HEK293T (cell line): ENCODE measurements around the gene SPEG.

Experiments used
- CTCF ChIA-PET: fragments of 350-600 bp; formaldehyde crosslinking; extraction: SDS; loops from one replicate; lab custom pipeline; 2021; ENCODE audit warnings: antibody characterized with exemption, inconsistent platforms; lab: Yijun Ruan, JAX
- POLR2A ChIA-PET: fragments of 350-600 bp; formaldehyde crosslinking; extraction: SDS; loops from one replicate; lab custom pipeline; 2020; ENCODE audit warnings: antibody characterized with exemption, inconsistent platforms; lab: Yijun Ruan, JAX
- DNase-seq: peaks from one replicate; pipeline ENCODE4 v3.0.0; 2012; ENCODE audit warnings: mixed read lengths; ENCODE audit errors: extremely low spot score
- ARNT ChIP-seq: fragments of 450-650 bp; IDR thresholded peaks from 2 replicates; pipeline ENCODE4 v1.6.1; 2017; ENCODE audit warnings: mild to moderate bottlenecking
- BHLHE40 ChIP-seq: fragments of 450-650 bp; IDR thresholded peaks from 2 replicates; pipeline ENCODE4 v1.6.1; 2016; ENCODE audit warnings: mild to moderate bottlenecking, moderate library complexity, borderline replicate concordance
- CTBP1 ChIP-seq: fragments of 450-650 bp; IDR thresholded peaks from 2 replicates; pipeline ENCODE4 v1.6.1; 2016; ENCODE audit warnings: borderline replicate concordance
- ELF4 ChIP-seq: fragments of 450-650 bp; IDR thresholded peaks from 2 replicates; pipeline ENCODE4 v1.6.1; 2017; ENCODE audit warnings: antibody characterized with exemption
- FOXA1 ChIP-seq: fragments of 450-650 bp; IDR thresholded peaks from 2 replicates; pipeline ENCODE4 v1.6.1; 2016; ENCODE audit warnings: mild to moderate bottlenecking
- FOXK2 ChIP-seq: fragments of 450-650 bp; IDR thresholded peaks from 2 replicates; pipeline ENCODE4 v1.6.1; 2016; ENCODE audit warnings: mild to moderate bottlenecking
- FOXM1 ChIP-seq: fragments of 450-650 bp; IDR thresholded peaks from 2 replicates; pipeline ENCODE4 v1.6.1; 2017; ENCODE audit warnings: mild to moderate bottlenecking, borderline replicate concordance
- HDGF ChIP-seq: fragments of 450-650 bp; IDR thresholded peaks from 2 replicates; pipeline ENCODE4 v1.6.1; 2017; ENCODE audit warnings: antibody characterized with exemption, borderline replicate concordance
- L3MBTL2 ChIP-seq: fragments of 450-650 bp; conservative IDR thresholded peaks from 2 replicates; pipeline ENCODE4 v1.6.1; 2016; ENCODE audit warnings: mild to moderate bottlenecking
- LEF1 ChIP-seq: fragments of 450-650 bp; IDR thresholded peaks from 2 replicates; pipeline ENCODE4 v1.6.1; 2017; ENCODE audit warnings: mild to moderate bottlenecking, borderline replicate concordance
- NFRKB ChIP-seq: fragments of 450-650 bp; IDR thresholded peaks from 2 replicates; pipeline ENCODE4 v1.6.1; 2016; ENCODE audit warnings: mild to moderate bottlenecking, moderate library complexity
- SP1 ChIP-seq: fragments of 450-650 bp; IDR thresholded peaks from 2 replicates; pipeline ENCODE4 v1.6.1; 2017
- SUZ12 ChIP-seq: fragments of 450-650 bp; IDR thresholded peaks from 2 replicates; pipeline ENCODE4 v1.6.1; 2016; ENCODE audit warnings: mild to moderate bottlenecking
- TARDBP ChIP-seq: fragments of 450-650 bp; IDR thresholded peaks from 2 replicates; pipeline ENCODE4 v1.6.1; 2016
- ZNF384 ChIP-seq: fragments of 450-650 bp; IDR thresholded peaks from 2 replicates; pipeline ENCODE4 v1.6.1; 2016
- TF ChIP-seq, protein P1 (sequence below): fragments of 450-650 bp; IDR thresholded peaks from 2 replicates; pipeline ENCODE4 v1.6.1; 2016

SPEG gene

DNA sequence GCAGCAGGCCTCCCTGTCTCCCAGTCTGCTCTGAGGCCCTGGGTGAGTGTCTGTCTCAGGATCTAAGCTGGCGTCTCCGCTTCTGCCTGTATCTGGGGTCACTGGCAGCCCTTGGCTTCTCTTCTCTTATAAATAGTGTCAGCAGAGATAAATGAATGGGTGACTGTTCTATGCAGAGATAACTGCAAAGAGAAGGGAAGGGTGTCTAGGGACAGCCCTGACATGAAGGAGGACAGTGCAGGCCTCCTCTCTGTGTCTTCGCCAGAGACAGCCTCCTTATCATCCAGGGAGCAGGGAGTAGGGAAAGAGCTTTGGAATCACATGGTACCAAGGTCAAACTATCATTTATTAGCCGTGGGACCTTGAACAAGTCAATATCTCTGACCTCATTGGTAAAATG lies 35.8 kb downstream of the SPEG start:
- ChIA-PET POLR2A (no interaction called here), CTCF (interaction anchor here (1.1 kb wide), 1 partner anchor 59 kb away, joined by 3 read pairs; no protein-coding TSS in a partner anchor)
- DNase-seq = no peak
- TF ChIP-seq TARDBP (no peak), L3MBTL2 (no peak), ELF4 (no peak), BHLHE40 (no peak), SP1 (no peak), FOXM1 (no peak)

DNA sequence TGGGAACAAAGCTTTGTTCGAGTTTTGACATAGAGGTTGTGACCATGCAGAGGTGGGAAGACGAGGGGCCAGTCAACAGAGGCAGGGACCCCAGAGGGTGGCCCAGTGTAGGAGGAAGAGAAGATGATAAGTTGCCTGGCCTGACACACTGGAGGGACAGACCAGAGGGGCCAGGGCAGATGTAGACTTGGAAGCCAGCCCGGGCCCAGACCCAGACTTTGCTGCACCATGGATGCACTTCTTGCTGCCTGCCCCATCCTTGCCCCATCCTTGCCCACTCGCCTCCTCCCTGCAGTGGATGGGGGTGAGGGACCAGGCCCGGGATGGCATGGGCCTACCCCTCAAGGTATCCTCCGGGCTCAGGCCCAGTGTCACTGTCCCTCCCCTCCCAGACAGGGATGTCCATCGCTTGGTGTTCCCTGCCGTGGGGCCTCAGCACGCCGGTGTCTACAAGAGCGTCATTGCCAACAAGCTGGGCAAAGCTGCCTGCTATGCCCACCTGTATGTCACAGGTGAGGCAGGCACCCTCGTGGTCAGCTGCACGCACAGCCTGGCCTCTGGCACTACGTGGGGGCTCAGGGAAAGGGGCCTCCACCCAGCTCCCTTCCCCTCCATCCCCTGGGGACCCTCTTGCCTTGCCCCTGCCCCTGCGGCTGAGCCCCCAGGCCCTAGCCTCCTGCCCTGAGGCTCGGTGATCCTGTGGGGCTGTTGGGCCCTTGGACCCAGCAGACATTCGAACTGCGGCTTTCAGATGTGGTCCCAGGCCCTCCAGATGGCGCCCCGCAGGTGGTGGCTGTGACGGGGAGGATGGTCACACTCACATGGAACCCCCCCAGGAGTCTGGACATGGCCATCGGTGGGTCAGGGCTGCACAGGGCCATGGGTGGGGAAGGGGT lies 37.1 kb downstream of the SPEG start:
- DNase-seq = no peak
- CTCF ChIA-PET = no interaction called here
- POLR2A ChIA-PET = no interaction called here
- TF ChIP-seq ZNF384 = no peak
- TF ChIP-seq SP1 = no peak
- no peak for TF ChIP-seq CTBP1
- TF ChIP-seq SUZ12 = no peak
- no peak for TF ChIP-seq NFRKB
- no peak for TF ChIP-seq LEF1
- no peak for TF ChIP-seq L3MBTL2
- no peak for TF ChIP-seq HDGF
- TF ChIP-seq ELF4 = no peak
- no peak for TF ChIP-seq ARNT

DNA sequence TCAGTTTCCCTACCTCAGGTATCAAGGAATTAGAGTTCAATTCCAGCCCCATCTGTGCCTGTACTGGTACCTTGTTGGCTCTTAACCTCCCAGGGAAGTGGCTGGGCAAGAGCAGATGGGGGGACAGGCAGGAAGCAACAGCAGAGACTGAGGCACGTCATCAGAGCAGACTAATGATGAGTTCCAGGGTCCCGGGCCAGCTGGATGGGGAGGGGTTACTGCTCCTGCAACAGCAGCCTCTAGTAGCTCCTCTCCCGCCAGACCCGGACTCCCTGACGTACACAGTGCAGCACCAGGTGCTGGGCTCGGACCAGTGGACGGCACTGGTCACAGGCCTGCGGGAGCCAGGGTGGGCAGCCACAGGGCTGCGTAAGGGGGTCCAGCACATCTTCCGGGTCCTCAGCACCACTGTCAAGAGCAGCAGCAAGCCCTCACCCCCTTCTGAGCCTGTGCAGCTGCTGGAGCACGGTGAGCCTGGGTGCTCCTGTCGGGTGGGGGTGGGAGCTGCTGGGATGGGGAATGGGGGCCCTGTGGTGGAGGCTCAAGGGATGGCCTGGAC lies 38.1 kb downstream of the SPEG start:
- TF ChIP-seq NFRKB (no peak), FOXK2 (no peak), FOXM1 (no peak), L3MBTL2 (no peak), ZNF384 (no peak)
- no peak for DNase-seq
- CTCF ChIA-PET = interaction anchor here (0.7 to 1.2 kb wide), 2 partner anchors 57 to 591 kb away, joined by 3 read pairs; no protein-coding TSS in a partner anchor
- POLR2A ChIA-PET = no interaction called here

DNA sequence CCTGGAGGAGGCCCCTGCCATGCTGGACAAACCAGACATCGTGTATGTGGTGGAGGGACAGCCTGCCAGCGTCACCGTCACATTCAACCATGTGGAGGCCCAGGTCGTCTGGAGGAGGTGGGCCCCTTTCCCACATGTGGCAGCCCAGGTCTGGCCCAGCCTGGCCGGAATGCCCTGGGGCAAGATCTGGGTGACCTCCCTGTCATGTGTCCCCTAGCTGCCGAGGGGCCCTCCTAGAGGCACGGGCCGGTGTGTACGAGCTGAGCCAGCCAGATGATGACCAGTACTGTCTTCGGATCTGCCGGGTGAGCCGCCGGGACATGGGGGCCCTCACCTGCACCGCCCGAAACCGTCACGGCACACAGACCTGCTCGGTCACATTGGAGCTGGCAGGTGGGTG lies 38.9 kb downstream of the SPEG start:
- TF ChIP-seq NFRKB (no peak), FOXA1 (no peak), TARDBP (no peak), BHLHE40 (no peak), ELF4 (no peak), L3MBTL2 (no peak), CTBP1 (no peak), SP1 (no peak), SUZ12 (no peak), ARNT (no peak), FOXM1 (no peak), LEF1 (no peak), ZNF384 (no peak), HDGF (no peak), FOXK2 (no peak)
- TF ChIP-seq, protein P1, sequence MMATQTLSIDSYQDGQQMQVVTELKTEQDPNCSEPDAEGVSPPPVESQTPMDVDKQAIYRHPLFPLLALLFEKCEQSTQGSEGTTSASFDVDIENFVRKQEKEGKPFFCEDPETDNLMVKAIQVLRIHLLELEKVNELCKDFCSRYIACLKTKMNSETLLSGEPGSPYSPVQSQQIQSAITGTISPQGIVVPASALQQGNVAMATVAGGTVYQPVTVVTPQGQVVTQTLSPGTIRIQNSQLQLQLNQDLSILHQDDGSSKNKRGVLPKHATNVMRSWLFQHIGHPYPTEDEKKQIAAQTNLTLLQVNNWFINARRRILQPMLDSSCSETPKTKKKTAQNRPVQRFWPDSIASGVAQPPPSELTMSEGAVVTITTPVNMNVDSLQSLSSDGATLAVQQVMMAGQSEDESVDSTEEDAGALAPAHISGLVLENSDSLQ = no peak
- POLR2A ChIA-PET = no interaction called here
- CTCF ChIA-PET = interaction anchor here (0.7 to 1.2 kb wide), 2 partner anchors 56 to 590 kb away, joined by 3 read pairs; no protein-coding TSS in a partner anchor
- no peak for DNase-seq

DNA sequence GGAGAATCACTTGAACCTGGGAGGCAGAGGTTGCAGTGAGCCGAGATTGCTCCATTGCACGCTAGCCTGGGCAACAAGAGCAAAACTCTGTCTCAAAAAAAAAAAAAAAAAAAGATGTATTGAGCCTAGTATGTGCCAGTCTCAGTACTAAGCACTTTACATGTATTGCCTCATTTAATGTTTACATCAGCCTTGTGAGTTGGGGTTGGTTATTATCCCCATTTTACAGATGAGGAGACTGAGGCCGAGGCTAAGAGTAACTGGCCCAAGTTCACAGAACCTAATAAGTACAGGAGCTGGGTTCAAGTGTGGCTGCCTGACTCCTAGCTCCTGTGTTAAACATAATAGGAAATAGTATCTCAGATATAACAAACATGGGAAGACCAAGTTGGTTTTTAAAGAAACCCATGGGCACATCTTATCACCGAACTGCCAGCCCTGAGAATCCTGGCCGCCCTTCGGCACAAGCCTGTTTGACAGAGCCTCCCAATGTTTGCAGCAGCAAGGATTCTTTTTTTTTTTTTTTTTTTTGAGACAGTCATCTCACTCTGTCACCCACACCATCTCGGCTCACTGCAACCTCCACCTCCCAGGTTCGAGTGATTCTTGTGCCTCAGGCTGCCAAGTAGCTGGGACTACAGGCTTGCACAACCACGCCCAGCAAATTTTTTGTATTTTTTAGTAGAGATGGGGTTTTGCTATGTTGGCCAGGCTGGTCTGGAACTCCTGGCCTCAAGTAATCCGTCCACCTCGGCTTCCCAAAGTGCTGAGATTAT lies 39.8 kb downstream of the SPEG start:
- CTCF ChIA-PET = interaction anchor here (1.3 to 2.2 kb wide), 4 partner anchors 11 to 46 kb away, joined by 4 to 7 read pairs (median 6); partner anchors contain the start of gene GMPPA
- POLR2A ChIA-PET = no interaction called here
- TF ChIP-seq FOXA1 (no peak), L3MBTL2 (no peak), NFRKB (no peak), FOXK2 (no peak), SP1 (no peak), HDGF (no peak), ZNF384 (no peak), LEF1 (no peak), BHLHE40 (no peak)
- TF ChIP-seq, protein P1 = no peak

DNA sequence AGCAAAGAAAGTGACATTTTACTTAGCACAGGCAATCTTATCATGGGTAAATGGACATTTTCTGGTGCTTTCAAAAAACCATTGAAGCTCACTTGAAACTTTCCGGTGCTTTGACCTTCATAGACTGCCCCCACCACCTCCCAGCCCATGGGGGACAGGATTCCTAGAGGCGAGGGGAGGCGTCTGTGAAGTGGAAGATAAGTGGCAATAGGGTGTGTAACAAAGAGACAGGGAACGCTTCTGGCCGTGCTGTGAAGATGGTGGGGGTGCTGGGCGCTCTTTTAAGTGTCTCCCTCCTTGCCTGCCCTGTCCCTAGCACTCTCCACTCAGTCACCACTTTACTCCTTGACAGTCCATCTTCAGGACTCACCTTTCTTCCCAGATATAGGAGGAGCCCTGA lies 40.6 kb downstream of the SPEG start:
- no peak for TF ChIP-seq FOXK2
- no peak for TF ChIP-seq NFRKB
- no peak for TF ChIP-seq L3MBTL2
- no peak for TF ChIP-seq HDGF
- TF ChIP-seq BHLHE40 = no peak
- no peak for TF ChIP-seq LEF1
- TF ChIP-seq FOXA1 = no peak
- no peak for TF ChIP-seq SP1
- TF ChIP-seq CTBP1 = no peak
- no peak for TF ChIP-seq ZNF384
- no peak for TF ChIP-seq ELF4
- TF ChIP-seq SUZ12 = no peak
- TF ChIP-seq FOXM1 = no peak
- TF ChIP-seq, protein P1 = no peak
- TF ChIP-seq TARDBP = no peak
- no peak for TF ChIP-seq ARNT
- ChIA-PET CTCF (interaction anchor here (1.3 to 2.2 kb wide), 6 partner anchors 11 to 55 kb away, joined by 4 to 12 read pairs (median 6); partner anchors contain the start of gene GMPPA), POLR2A (no interaction called here)
- no peak for DNase-seq

More for the DNA sequence above, 39.8 kb downstream of the SPEG start:
- no peak for DNase-seq
